HepG2 (cell line): ENCODE data around the gene SHANK3. TPM values are rescaled to one million over a fixed set of nuclear protein-coding genes. Genes with fewer than 3 reads are reported as not detected.
A peak's percentile ranks its signal among the peaks of the same experiment; 100 is the strongest.

Source experiments
- ATAC-seq: fragments of 200-7000 bp; cut with Tn5 transposase; 3 replicates; pipeline ENCODE4 v1.9.1; 2020; ENCODE audit warnings: mild to moderate bottlenecking, moderate library complexity
- BruUV-seq: library from RNA; stranded (reverse); fragments of 400-500 nt; replicated peaks from 2 replicates; lab custom pipeline; 2021; lab: Mats Ljungman, UMichigan
- CTCF ChIA-PET: fragments of 300-600 bp; formaldehyde crosslinking; extraction: SDS; loops from one replicate; lab custom pipeline; 2021; ENCODE audit warnings: low total read pairs, inconsistent platforms, low intra/inter-chr PET ratio; lab: Yijun Ruan, JAX
- POLR2A ChIA-PET: fragments of 350-600 bp; sonication (Branson Sonifier 250); formaldehyde crosslinking; loops from one replicate; lab custom pipeline; 2020; ENCODE audit warnings: antibody characterized with exemption, inconsistent platforms; lab: Yijun Ruan, JAX
- DNase-seq: peaks from one replicate; pipeline ENCODE4 v3.0.0-alpha.2; 2015; ENCODE audit warnings: low spot score
- FAIRE-seq: peaks from 3 replicates; lab custom pipeline; 2011; peaks lifted over from hg19 to GRCh38; lab: Jason Lieb, UNC
- H2AFZ ChIP-seq: one replicate; pipeline ENCODE4 v1.6.1; 2011; ENCODE audit warnings: low read length, inconsistent platforms
- H3K27ac ChIP-seq: fragments of 300-600 bp; 3 replicates; pipeline ENCODE4 v1.8.0; 2011; ENCODE audit warnings: mixed run types, mild to moderate bottlenecking, mixed read lengths, low read length, inconsistent platforms; ENCODE audit not compliant: insufficient read depth; ENCODE audit errors: extremely low read length
- H3K27me3 ChIP-seq, 2 experiments: fragments of 200-600 bp in 1 of 2; 2 replicates in 1 of 2; 3 replicates in 1 of 2; pipeline versions ENCODE4 v1.6.0 to v1.8.0; 2011; ENCODE audit warnings: low read length in 2 of 2, mild to moderate bottlenecking in 2 of 2, moderate library complexity in 2 of 2, inconsistent platforms in 1 of 2; ENCODE audit not compliant: insufficient read depth in 2 of 2, control insufficient read depth in 1 of 2
- H3K36me3 ChIP-seq, 2 experiments: fragments of 200-600 bp in 1 of 2; replicated peaks in 1 of 2; 2 replicates in 1 of 2; 3 replicates in 1 of 2; pipeline versions ENCODE4 v1.5.1 to v1.8.0; 2011; ENCODE audit warnings: low read length in 2 of 2, inconsistent platforms in 1 of 2; ENCODE audit not compliant: insufficient read depth in 2 of 2, control insufficient read depth in 1 of 2
- H3K4me1 ChIP-seq: 2 replicates; pipeline ENCODE4 v1.5.1; 2012; ENCODE audit warnings: low read length, inconsistent platforms; ENCODE audit not compliant: insufficient read depth
- H3K4me2 ChIP-seq: 2 replicates; pipeline ENCODE4 v1.6.0; 2011; ENCODE audit warnings: low read depth, low read length, inconsistent platforms
- H3K4me3 ChIP-seq, 3 experiments: fragments of 200-600 bp in 1 of 3; sonication (generic), shearing (Covaris generic) in 1 of 3; replicated peaks in 1 of 3; 2 replicates each; pipeline ENCODE4 v1.5.1; 2011 to 2016; ENCODE audit warnings: low read length in 3 of 3, inconsistent platforms in 2 of 3, low read depth in 2 of 3, mild to moderate bottlenecking in 2 of 3, control low read depth in 1 of 3, mixed read lengths in 1 of 3; ENCODE audit not compliant: insufficient read depth in 1 of 3
- H3K79me2 ChIP-seq: one replicate; pipeline ENCODE4 v1.6.1; 2011; ENCODE audit warnings: low read length, inconsistent platforms; ENCODE audit not compliant: insufficient read depth
- H3K9ac ChIP-seq: 2 replicates; pipeline ENCODE4 v1.6.0; 2011; ENCODE audit warnings: mild to moderate bottlenecking, low read depth, low read length, inconsistent platforms; ENCODE audit not compliant: insufficient read depth
- H3K9me3 ChIP-seq: 2 replicates; pipeline ENCODE4 v1.5.1; 2012; ENCODE audit warnings: mild to moderate bottlenecking, low read length
- H4K20me1 ChIP-seq: 2 replicates; pipeline ENCODE4 v1.6.0; 2011; ENCODE audit warnings: inconsistent platforms, mild to moderate bottlenecking, low read length, moderate library complexity; ENCODE audit not compliant: insufficient read depth
- HOXA3 ChIP-seq: sonication (generic); formaldehyde crosslinking; IDR thresholded peaks from 2 replicates; pipeline ENCODE4 v1.5.0; 2020; ENCODE audit warnings: missing genetic modification reagents
- YEATS4 ChIP-seq: sonication (generic); formaldehyde crosslinking; IDR thresholded peaks from 2 replicates; pipeline ENCODE4 v1.4.0; 2020; ENCODE audit warnings: missing genetic modification reagents, borderline replicate concordance
- ZNF280B ChIP-seq: sonication (generic); formaldehyde crosslinking; IDR thresholded peaks from 2 replicates; pipeline ENCODE4 v1.5.0; 2020; ENCODE audit warnings: missing genetic modification reagents, mild to moderate bottlenecking, borderline replicate concordance
- ZNF367 ChIP-seq: sonication (generic); formaldehyde crosslinking; IDR thresholded peaks from 2 replicates; pipeline ENCODE4 v1.4.0; 2020; ENCODE audit warnings: missing genetic modification reagents, borderline replicate concordance
- ZNF589 ChIP-seq: sonication (generic); formaldehyde crosslinking; conservative IDR thresholded peaks from 2 replicates; pipeline ENCODE4 v1.8.0; 2022; ENCODE audit warnings: mild to moderate bottlenecking, moderate library complexity, missing genetic modification reagents
- ZNF883 ChIP-seq: sonication (generic); formaldehyde crosslinking; IDR thresholded peaks from 2 replicates; pipeline ENCODE4 v1.5.1; 2020; ENCODE audit warnings: mild to moderate bottlenecking, missing genetic modification reagents; ENCODE audit errors: not compliant biosample characterization
- ZSCAN12 ChIP-seq: sonication (generic); formaldehyde crosslinking; IDR thresholded peaks from 2 replicates; pipeline ENCODE4 v1.9.0; 2021; ENCODE audit warnings: mild to moderate bottlenecking, missing genetic modification reagents
- WGBS: methylation state at CpG from one replicate; pipeline ENCODE4 v1.1.6; 2017; ENCODE audit warnings: low lambda C conversion rate; 5-methylcytosine and 5-hydroxymethylcytosine counted together
- in situ Hi-C: cut with HindIII; loops from 2 replicates; pipeline ENCODE4 v1.10.0; 2017; ENCODE audit warnings: low pct_unique_long_range_greater_than_20kb; ENCODE audit not compliant: extremely low pct_ligation_motif_present
- intact Hi-C: fragments of 100-400 bp; cut with micrococcal nuclease; formaldehyde crosslinking; loops from one replicate; pipeline ENCODE4 v1.10.0; 2022; ENCODE audit not compliant: unreplicated experiment
- polyA plus RNA-seq, 8 experiments: library from polyadenylated mRNA; depleted of rRNA in 3 of 8; stranded (reverse) in 7 of 8; unstranded in 1 of 8; fragments of >200 nt; fragmentation: Illumina TruSeq in 4 of 8; extraction: Trizol in 4 of 8; gene quantifications; 2 replicates each; pipeline versions ENCODE4 v1.2.1 to v1.2.3, GENCODE V29; 2011 to 2016; ENCODE audit warnings: low read depth in 4 of 8, missing spikeins in 1 of 8, mixed read lengths in 1 of 8; ENCODE audit not compliant: insufficient read depth in 1 of 8
- total RNA-seq, 5 experiments: library from RNA; depleted of rRNA; stranded (reverse); fragments of >200 nt; fragmentation: Illumina TruSeq; extraction: Trizol; gene quantifications; 2 replicates each; pipeline ENCODE4 v1.2.3, GENCODE V29; 2016; ENCODE audit warnings: low read depth in 1 of 5

SHANK3 gene
- total and polyA plus RNA-seq, 2 of the 13 experiments (the other 11 are each of a cell fraction or from before 2014, with no cell fraction given) = 2.9 to 4.6 TPM

GRCh38 chr22:50626314-50626849 is 46.2 kb upstream of the SHANK3 start:
- in situ Hi-C loops = loop anchor here (5.0 kb wide), 1 partner anchor 71 kb away; no protein-coding TSS in a partner anchor
- no peak overlapping the region for H3K27ac ChIP-seq
- H2AFZ ChIP-seq = no peak overlapping the region
- H3K4me2 ChIP-seq = peak overlapping the region; percentile 90
- ChIA-PET CTCF (interaction anchor here (1.1 kb wide), 1 partner anchor 65 kb away, joined by 5 read pairs; no protein-coding TSS in a partner anchor), POLR2A (interaction anchor here (1.4 to 4.2 kb wide), 2 partner anchors 14 to 73 kb away, joined by 5 to 56 read pairs; no protein-coding TSS in a partner anchor)
- FAIRE-seq = no peak
- no peaks in the 10 kb centered on the region for H3K9me3 ChIP-seq
- intact Hi-C loops = no loop called here
- H3K4me3 ChIP-seq = peak overlapping the region in 1 of 3 experiments; percentile 88; a peak in 1 of 6 replicates
- H3K27me3 ChIP-seq = no peaks in the 10 kb centered on the region; a peak in 1 of 5 replicates
- H3K4me1 ChIP-seq = peaks cover 56% of the 10 kb centered on the region
- H3K9ac ChIP-seq = no peak overlapping the region
- H4K20me1 ChIP-seq = no peaks in the 10 kb centered on the region
- H3K36me3 ChIP-seq = no peaks in the 10 kb centered on the region
- no peak for DNase-seq
- H3K79me2 ChIP-seq = peaks cover 4% of the 10 kb centered on the region
- BruUV-seq = no TSS peak
- no peak for TF ChIP-seq YEATS4 (CRISPR knock-in tag)
- TF ChIP-seq ZSCAN12 (CRISPR knock-in tag) = no peak
- no peak for TF ChIP-seq HOXA3 (CRISPR knock-in tag)
- no peak for TF ChIP-seq ZNF280B
- TF ChIP-seq ZNF589 (CRISPR knock-in tag) = no peak
- no peak for TF ChIP-seq ZNF883
- TF ChIP-seq ZNF367 (CRISPR knock-in tag) = no peak
- 95% methylated on average over 5 of the region's 12 CpGs for WGBS
- ATAC-seq = no peak
